Adipocyte (in vitro differentiated cells): ENCODE measurements around the gene LMOD3.

Experiments
- DNase-seq: peaks from one replicate; pipeline ENCODE4 v3.0.0-alpha.2; 2015; ENCODE audit warnings: low read depth
- H3K27me3 ChIP-seq: replicated peaks from 2 replicates; pipeline ENCODE4 v1.7.0; 2013; ENCODE audit warnings: mild to moderate bottlenecking, low read length, moderate library complexity; ENCODE audit not compliant: control insufficient read depth, insufficient read depth
- H3K36me3 ChIP-seq: 2 replicates; pipeline ENCODE4 v1.7.0; 2013; ENCODE audit warnings: low read length, mild to moderate bottlenecking, moderate library complexity; ENCODE audit not compliant: control insufficient read depth, insufficient read depth, severe bottlenecking
- H3K4me1 ChIP-seq: 2 replicates; pipeline ENCODE4 v1.7.0; 2013; ENCODE audit warnings: mild to moderate bottlenecking, low read length, moderate library complexity; ENCODE audit not compliant: control insufficient read depth, insufficient read depth
- H3K4me3 ChIP-seq: 2 replicates; pipeline ENCODE4 v1.7.0; 2013; ENCODE audit warnings: mild to moderate bottlenecking, low read length, moderate library complexity
- H3K9ac ChIP-seq: 2 replicates; pipeline ENCODE4 v1.7.0; 2013; ENCODE audit warnings: mild to moderate bottlenecking, low read length, moderate library complexity
- H3K9me3 ChIP-seq: 2 replicates; pipeline ENCODE4 v1.7.0; 2013; ENCODE audit warnings: mild to moderate bottlenecking, low read length, moderate library complexity; ENCODE audit not compliant: control insufficient read depth

Gene LMOD3

DNA sequence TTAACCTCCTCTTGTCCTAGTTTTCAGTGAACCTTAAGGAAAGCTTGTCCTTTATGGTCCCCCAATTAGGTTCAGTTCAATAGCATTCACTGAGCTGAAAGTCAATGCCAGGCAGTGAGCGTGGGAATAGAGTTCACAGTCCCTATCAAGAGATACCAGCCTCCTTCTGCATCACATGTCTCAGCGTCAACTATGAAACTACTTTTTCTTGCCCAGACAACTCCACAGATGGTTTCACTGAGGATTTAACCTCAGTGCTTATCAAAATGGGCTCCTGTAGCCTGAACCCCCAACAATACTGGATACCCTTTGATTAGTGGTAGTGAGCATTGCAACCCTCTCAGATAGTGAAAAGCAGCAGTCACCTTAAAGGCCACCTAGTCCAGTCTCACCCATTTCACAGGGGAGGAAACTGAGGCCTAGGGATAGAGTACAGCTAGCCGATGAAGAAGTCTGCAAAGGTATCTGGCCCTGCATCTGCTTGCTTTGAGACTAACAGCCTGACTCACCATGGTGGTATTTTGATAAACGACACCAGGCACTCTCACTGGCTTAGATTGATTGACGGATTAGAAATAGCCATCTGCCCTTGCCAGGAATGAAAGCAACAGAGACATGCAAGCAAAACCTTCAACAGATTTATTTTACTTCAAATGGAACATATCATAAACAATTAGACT, 40.7 kb downstream of the LMOD3 start:
- H3K4me3 ChIP-seq = no peak overlapping the region
- no peaks in the 10 kb centered on the region for H3K9me3 ChIP-seq
- no peaks in the 10 kb centered on the region for H3K27me3 ChIP-seq
- H3K4me1 ChIP-seq = peaks cover 57% of the 10 kb centered on the region
- peak; percentile 18 for DNase-seq
- H3K36me3 ChIP-seq = no peaks in the 10 kb centered on the region
- no peak overlapping the region for H3K9ac ChIP-seq

- no peaks in the 10 kb centered on the region for H3K36me3 ChIP-seq
- peaks cover 57% of the 10 kb centered on the region for H3K4me1 ChIP-seq
- peak within 1 kb of the TSS; percentile 90 for H3K9ac ChIP-seq
- H3K4me3 ChIP-seq = peak within 1 kb of the TSS; percentile 90
- no peaks in the 10 kb centered on the region for H3K9me3 ChIP-seq
- DNase-seq = peak; percentile 96
- no peaks in the 10 kb centered on the region for H3K27me3 ChIP-seq
These were observed 42.0 kb downstream of the LMOD3 start, which contains the start of gene UBA3 for GRCh38 chr3:69080233-69080920. TSS of gene UBA3 (minus strand) at chr3:69080365. CDS start at chr3:69080353, 12 bp downstream.

- DNase-seq = peak; percentile 59
- peaks cover 56% of the 10 kb centered on the region for H3K4me1 ChIP-seq
- peaks cover 6% of the 10 kb centered on the region for H3K36me3 ChIP-seq
- peak overlapping the region; percentile 90 for H3K4me3 ChIP-seq
- no peaks in the 10 kb centered on the region for H3K27me3 ChIP-seq
- H3K9ac ChIP-seq = peak overlapping the region; percentile 90
- H3K9me3 ChIP-seq = no peaks in the 10 kb centered on the region
These were observed 42.9 kb downstream of the LMOD3 start for GRCh38 chr3:69079269-69080159.

- no peak for DNase-seq
- no peaks in the 10 kb centered on the region for H3K9me3 ChIP-seq
- peaks cover 10% of the 10 kb centered on the region for H3K4me1 ChIP-seq
- H3K9ac ChIP-seq = no peak overlapping the region
- peaks cover 39% of the 10 kb centered on the region for H3K36me3 ChIP-seq
- no peaks in the 10 kb centered on the region for H3K27me3 ChIP-seq
- no peak overlapping the region for H3K4me3 ChIP-seq
These were observed 49.5 kb downstream of the LMOD3 start for GRCh38 chr3:69072928-69073327.

DNA sequence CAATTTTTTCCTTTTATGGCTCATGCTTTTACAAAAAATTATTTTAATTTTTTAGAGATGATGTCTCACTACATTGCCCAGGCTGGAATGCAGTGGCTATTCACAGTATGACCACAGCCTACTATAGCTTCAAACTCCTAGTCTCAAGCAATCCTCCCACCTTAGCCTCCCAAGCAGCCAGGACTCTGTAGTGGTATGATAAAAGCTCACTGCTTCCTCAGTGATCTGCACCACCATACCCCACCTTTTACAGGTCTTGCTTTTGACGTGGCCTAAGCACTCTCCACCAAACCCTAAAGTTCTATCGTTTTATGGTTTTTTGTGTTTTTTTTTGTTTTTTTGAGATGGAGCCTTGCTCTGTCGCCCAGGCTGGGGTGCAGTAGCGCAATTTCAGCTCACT, 56.3 kb downstream of the LMOD3 start:
- peaks cover 10% of the 10 kb centered on the region for H3K4me1 ChIP-seq
- H3K27me3 ChIP-seq = no peaks in the 10 kb centered on the region
- H3K36me3 ChIP-seq = peaks cover 46% of the 10 kb centered on the region
- DNase-seq = no peak
- no peak overlapping the region for H3K4me3 ChIP-seq
- H3K9me3 ChIP-seq = no peaks in the 10 kb centered on the region
- no peak overlapping the region for H3K9ac ChIP-seq

- H3K27me3 ChIP-seq = no peaks in the 10 kb centered on the region
- DNase-seq = no peak
- peaks cover 10% of the 10 kb centered on the region for H3K4me1 ChIP-seq
- no peak overlapping the region for H3K4me3 ChIP-seq
- H3K9me3 ChIP-seq = no peaks in the 10 kb centered on the region
- H3K36me3 ChIP-seq = peaks cover 46% of the 10 kb centered on the region
- H3K9ac ChIP-seq = no peak overlapping the region
These were observed 57.0 kb downstream of the LMOD3 start for GRCh38 chr3:69065318-69065964.

DNA sequence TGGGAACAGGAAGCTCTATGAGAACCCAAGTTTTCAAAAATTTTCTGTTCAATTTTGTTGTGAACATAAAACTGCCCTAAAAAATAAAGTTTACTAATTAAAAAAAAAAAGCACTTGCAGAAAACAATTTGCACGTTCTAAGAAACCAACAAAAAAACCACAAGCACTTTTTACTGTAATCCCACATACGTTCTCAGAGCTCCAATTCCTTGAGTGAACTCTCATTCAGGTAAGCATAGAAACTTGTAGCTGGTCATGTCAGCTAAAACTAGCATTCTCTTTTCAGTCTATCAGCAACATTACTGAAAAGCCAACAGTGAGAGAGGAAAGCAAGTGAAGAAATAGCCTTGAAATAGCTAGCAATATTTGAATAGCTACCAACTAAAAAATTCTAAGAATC, 58.8 kb downstream of the LMOD3 start:
- Histone ChIP-seq H3K9ac (no peak overlapping the region), H3K36me3 (peaks cover 61% of the 10 kb centered on the region), H3K9me3 (no peaks in the 10 kb centered on the region), H3K27me3 (no peaks in the 10 kb centered on the region), H3K4me3 (no peak overlapping the region), H3K4me1 (peaks cover 5% of the 10 kb centered on the region)
- DNase-seq = no peak

DNA sequence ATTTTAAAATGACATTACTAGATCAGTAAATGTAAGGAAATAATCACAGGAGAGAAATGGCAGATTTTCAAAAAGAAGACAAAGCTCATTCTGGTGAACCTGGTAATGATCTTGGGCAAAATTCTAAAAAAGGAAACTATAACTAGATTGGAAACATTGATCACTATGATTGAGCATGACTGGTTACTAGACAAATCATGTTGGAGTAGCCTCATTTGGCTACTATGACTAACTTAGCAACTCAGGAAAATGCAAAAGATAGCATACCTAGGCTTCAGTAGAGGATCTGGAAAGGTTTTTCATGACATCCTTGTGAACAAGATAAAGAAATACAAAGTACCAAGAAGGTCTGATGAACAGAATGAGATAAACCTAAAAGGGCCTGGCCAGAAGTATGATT, 62.7 kb downstream of the LMOD3 start:
- H3K4me3 ChIP-seq = no peak overlapping the region
- peaks cover 82% of the 10 kb centered on the region for H3K36me3 ChIP-seq
- H3K27me3 ChIP-seq = no peaks in the 10 kb centered on the region
- H3K4me1 ChIP-seq = peaks cover 5% of the 10 kb centered on the region
- H3K9me3 ChIP-seq = no peaks in the 10 kb centered on the region
- no peak overlapping the region for H3K9ac ChIP-seq
- DNase-seq = no peak

DNA sequence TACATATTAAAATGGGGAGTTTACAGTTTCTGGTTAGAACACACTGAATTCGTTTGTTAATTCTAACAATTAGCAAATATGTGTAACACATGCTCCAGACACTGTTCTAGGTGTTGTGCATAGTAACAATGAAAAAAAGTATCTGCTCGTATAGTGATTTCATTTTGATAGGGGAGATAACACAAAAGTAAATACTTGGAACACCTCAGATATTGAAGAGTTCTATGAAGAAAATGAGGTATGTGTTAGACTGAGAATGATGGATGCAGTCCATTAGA, 63.5 kb downstream of the LMOD3 start:
- no peak overlapping the region for H3K9ac ChIP-seq
- DNase-seq = no peak
- H3K4me3 ChIP-seq = no peak overlapping the region
- peaks cover 89% of the 10 kb centered on the region for H3K36me3 ChIP-seq
- no peaks in the 10 kb centered on the region for H3K27me3 ChIP-seq
- no peaks in the 10 kb centered on the region for H3K9me3 ChIP-seq
- H3K4me1 ChIP-seq = no peaks in the 10 kb centered on the region

DNA sequence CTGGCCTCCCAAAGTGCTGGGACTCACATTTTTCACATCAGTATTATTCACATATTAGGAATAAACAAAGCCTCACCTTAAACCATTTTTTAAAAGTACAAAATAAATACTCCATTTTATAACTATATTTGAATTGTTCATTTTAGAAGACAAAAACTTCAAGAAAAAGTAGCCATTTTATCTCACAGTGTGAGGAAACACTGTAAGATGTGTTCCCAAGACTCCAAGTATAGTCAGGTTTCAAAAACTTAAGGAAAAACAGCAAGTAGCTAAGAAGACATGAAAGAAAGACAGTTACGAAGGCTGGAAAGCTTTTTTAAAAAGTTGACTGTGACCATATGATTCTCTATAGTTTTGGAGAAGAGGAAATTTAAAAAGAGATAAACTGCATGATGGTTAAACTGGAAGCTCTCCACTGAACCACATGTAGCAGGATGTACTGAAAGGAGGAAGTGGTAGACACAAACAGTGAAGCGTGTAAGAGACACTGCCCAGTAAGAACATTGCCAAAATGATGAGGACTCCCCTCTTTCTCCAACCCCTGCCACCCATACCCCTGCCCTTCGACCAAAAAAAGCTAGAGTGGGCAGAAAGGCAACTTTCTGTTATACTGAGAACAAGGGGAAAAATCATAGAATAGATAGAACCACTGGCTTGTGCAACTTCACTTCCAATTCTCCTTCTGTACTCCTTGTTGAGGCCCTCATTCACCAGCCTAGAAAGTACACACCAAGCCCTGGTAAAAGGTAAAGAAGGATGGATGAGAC, 64.0 kb downstream of the LMOD3 start:
- Histone ChIP-seq H3K9ac (no peak overlapping the region), H3K9me3 (no peaks in the 10 kb centered on the region), H3K27me3 (no peaks in the 10 kb centered on the region), H3K4me3 (no peak overlapping the region), H3K4me1 (no peaks in the 10 kb centered on the region), H3K36me3 (peaks cover 94% of the 10 kb centered on the region)
- DNase-seq = no peak
